ENCODE results near the gene RANBP3. TPM values are rescaled to one million over a fixed set of nuclear protein-coding genes. Genes with fewer than 3 reads are reported as not detected.

Gene RANBP3
- total and polyA plus RNA-seq, 7 experiments from 2014 or later: 7.0 to 104 (median 92.0) TPM

- no peak overlapping the region for H3K4me3 ChIP-seq (ENCODE audit: low read length)
- H3K9me3 Mint-ChIP-seq: no peaks in the 10 kb centered on the region
- H3K27ac Mint-ChIP-seq: peak overlapping the region in 2 of 9 donors; percentile 36 to 52
- intact Hi-C loops (cut with micrococcal nuclease): no loop called here
- DNase-seq: no peak
- no peaks in the 10 kb centered on the region for H3K27me3 ChIP-seq (ENCODE audit: control insufficient read depth in 2 of 2, insufficient read depth in 2 of 2, low read length in 2 of 2)
- H3K4me1 Mint-ChIP-seq: peaks cover 0 to 4% (median 0%) of the 10 kb centered on the region in 7 donors
- no peaks in the 10 kb centered on the region for H3K4me1 ChIP-seq (ENCODE audit: control insufficient read depth in 2 of 2, insufficient read depth in 2 of 2, low read length in 2 of 2)
- H3K27me3 Mint-ChIP-seq: peaks cover 0 to 12% (median 3%) of the 10 kb centered on the region in 5 donors
- peaks cover 0 to 34% (median 0%) of the 10 kb centered on the region in 3 experiments for H3K36me3 ChIP-seq (ENCODE audit: control insufficient read depth in 2 of 3, insufficient read depth in 3 of 3, low read length in 3 of 3)
- no peaks in the 10 kb centered on the region for H3K9me3 ChIP-seq (ENCODE audit: control insufficient read depth in 2 of 3, low read length in 3 of 3)
- H3K4me3 Mint-ChIP-seq: no peak overlapping the region
- POLR2A ChIA-PET: interaction anchor here (1.5 kb wide), 1 partner anchor 10 kb away, joined by 3 read pairs; the partner anchor contains the start of gene NDUFA11
- CTCF ChIA-PET: interaction anchor here (0.6 to 1.1 kb wide), 2 partner anchors 90 to 130 kb away, joined by 4 to 5 read pairs; no protein-coding TSS in a partner anchor
- H3K27ac ChIP-seq (ENCODE audit: low read depth, low read length): no peak overlapping the region
- H3K36me3 Mint-ChIP-seq: no peaks in the 10 kb centered on the region
- no peak for ATAC-seq
Measured at GRCh38 chr19:5893296-5893903, 84.5 kb downstream of the RANBP3 start.

DNA sequence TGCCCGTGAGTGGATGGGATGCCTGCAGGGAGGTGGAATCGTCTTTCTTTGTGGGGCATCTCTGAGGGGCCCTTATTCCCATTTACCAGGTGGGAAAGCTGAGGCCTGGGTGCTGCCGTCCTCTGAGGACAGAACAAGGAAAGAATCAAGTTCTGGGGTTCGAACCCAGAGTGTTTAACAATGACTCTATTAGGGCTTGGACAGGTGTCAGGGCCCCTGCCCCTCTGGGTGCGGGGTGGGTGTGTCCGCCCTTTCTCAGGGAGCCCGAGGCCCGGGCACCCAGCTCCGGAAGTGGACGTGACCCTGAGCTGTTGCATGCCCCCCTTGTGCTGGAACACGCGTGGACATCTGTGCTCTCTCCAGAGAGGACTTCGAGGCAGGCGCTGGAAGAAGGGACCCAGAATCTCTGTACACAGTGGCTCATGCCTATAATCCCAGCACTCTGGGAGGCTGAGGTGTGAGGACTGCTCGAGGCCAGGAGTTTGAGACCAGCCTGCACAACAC is 85.1 kb downstream of the RANBP3 start:
- H3K27ac ChIP-seq (ENCODE audit: low read depth, low read length): no peak overlapping the region
- ATAC-seq (no peak), DNase-seq (no peak)
- H3K4me3 ChIP-seq (ENCODE audit: low read length): no peak overlapping the region
- Mint-ChIP-seq H3K9me3 (no peaks in the 10 kb centered on the region), H3K4me3 (no peak overlapping the region), H3K4me1 (peaks cover 0 to 4% (median 0%) of the 10 kb centered on the region in 7 donors), H3K27ac (peak overlapping the region in 1 of 9 donors; percentile 52), H3K36me3 (no peaks in the 10 kb centered on the region), H3K27me3 (peaks cover 0 to 12% (median 5%) of the 10 kb centered on the region in 5 donors)
- no peaks in the 10 kb centered on the region for H3K9me3 ChIP-seq (ENCODE audit: control insufficient read depth in 2 of 3, low read length in 3 of 3)
- POLR2A ChIA-PET: interaction anchor here (1.5 kb wide), 1 partner anchor 10 kb away, joined by 3 read pairs; the partner anchor contains the start of gene NDUFA11
- H3K4me1 ChIP-seq (ENCODE audit: control insufficient read depth in 2 of 2, insufficient read depth in 2 of 2, low read length in 2 of 2): no peaks in the 10 kb centered on the region
- intact Hi-C loops (cut with micrococcal nuclease): loop anchor here in 1 of 2 donors (1.0 kb wide), 1 partner anchor 89 kb away; no protein-coding TSS in a partner anchor
- no peaks in the 10 kb centered on the region for H3K27me3 ChIP-seq (ENCODE audit: control insufficient read depth in 2 of 2, insufficient read depth in 2 of 2, low read length in 2 of 2)
- CTCF ChIA-PET: interaction anchor here (1.1 kb wide), 1 partner anchor 89 kb away, joined by 5 read pairs; no protein-coding TSS in a partner anchor
- H3K36me3 ChIP-seq (ENCODE audit: control insufficient read depth in 2 of 3, insufficient read depth in 3 of 3, low read length in 3 of 3): peaks cover 0 to 30% (median 0%) of the 10 kb centered on the region in 3 experiments

- Histone ChIP-seq H3K9me3 (ENCODE audit: control insufficient read depth in 2 of 3, low read length in 3 of 3) (no peaks in the 10 kb centered on the region), H3K4me3 (ENCODE audit: low read length) (no peak overlapping the region), H3K27ac (ENCODE audit: low read depth, low read length) (no peak overlapping the region), H3K27me3 (ENCODE audit: control insufficient read depth in 2 of 2, insufficient read depth in 2 of 2, low read length in 2 of 2) (no peaks in the 10 kb centered on the region), H3K36me3 (ENCODE audit: control insufficient read depth in 2 of 3, insufficient read depth in 3 of 3, low read length in 3 of 3) (peaks cover 0 to 27% (median 0%) of the 10 kb centered on the region in 3 experiments), H3K4me1 (ENCODE audit: control insufficient read depth in 2 of 2, insufficient read depth in 2 of 2, low read length in 2 of 2) (no peaks in the 10 kb centered on the region)
- CTCF ChIA-PET: no interaction called here
- Mint-ChIP-seq H3K27ac (peak overlapping the region in 3 of 9 donors; percentile 20 to 43 (median 28)), H3K27me3 (peaks cover 0 to 12% (median 5%) of the 10 kb centered on the region in 5 donors), H3K36me3 (no peaks in the 10 kb centered on the region), H3K4me3 (no peak overlapping the region), H3K9me3 (no peaks in the 10 kb centered on the region), H3K4me1 (peaks cover 0 to 4% (median 0%) of the 10 kb centered on the region in 7 donors)
- DNase-seq (peak in 1 of 9 donors; percentile 38), ATAC-seq (peak; percentile 57)
- POLR2A ChIA-PET: interaction anchor here (1.5 kb wide), 1 partner anchor 11 kb away, joined by 4 read pairs; no protein-coding TSS in a partner anchor
- intact Hi-C loops (cut with micrococcal nuclease): loop anchor here in 1 of 2 donors (1.0 kb wide), 1 partner anchor 88 kb away; no protein-coding TSS in a partner anchor
Measured at GRCh38 chr19:5891938-5892771, 85.8 kb downstream of the RANBP3 start.

GRCh38 chr19:5891572-5891937 is 86.4 kb downstream of the RANBP3 start:
- intact Hi-C loops (cut with micrococcal nuclease): no loop called here
- ChIA-PET CTCF (no interaction called here), POLR2A (interaction anchor here (0.7 to 1.5 kb wide), 2 partner anchors 9 to 11 kb away, joined by 3 to 4 read pairs; no protein-coding TSS in a partner anchor)
- H3K27ac ChIP-seq (ENCODE audit: low read depth, low read length): no peak overlapping the region
- no peak for ATAC-seq
- H3K36me3 ChIP-seq (ENCODE audit: control insufficient read depth in 2 of 3, insufficient read depth in 3 of 3, low read length in 3 of 3): peaks cover 0 to 21% (median 0%) of the 10 kb centered on the region in 3 experiments
- no peak overlapping the region for H3K4me3 Mint-ChIP-seq
- no peaks in the 10 kb centered on the region for H3K9me3 Mint-ChIP-seq
- no peak overlapping the region for H3K4me3 ChIP-seq (ENCODE audit: low read length)
- peak overlapping the region in 2 of 9 donors; percentile 20 to 28 for H3K27ac Mint-ChIP-seq
- H3K27me3 Mint-ChIP-seq: peaks cover 0 to 12% (median 5%) of the 10 kb centered on the region in 5 donors
- no peaks in the 10 kb centered on the region for H3K4me1 ChIP-seq (ENCODE audit: control insufficient read depth in 2 of 2, insufficient read depth in 2 of 2, low read length in 2 of 2)
- no peaks in the 10 kb centered on the region for H3K9me3 ChIP-seq (ENCODE audit: control insufficient read depth in 2 of 3, low read length in 3 of 3)
- no peaks in the 10 kb centered on the region for H3K27me3 ChIP-seq (ENCODE audit: control insufficient read depth in 2 of 2, insufficient read depth in 2 of 2, low read length in 2 of 2)
- H3K4me1 Mint-ChIP-seq: peaks cover 0 to 4% (median 0%) of the 10 kb centered on the region in 7 donors
- no peak for DNase-seq
- no peaks in the 10 kb centered on the region for H3K36me3 Mint-ChIP-seq

DNA sequence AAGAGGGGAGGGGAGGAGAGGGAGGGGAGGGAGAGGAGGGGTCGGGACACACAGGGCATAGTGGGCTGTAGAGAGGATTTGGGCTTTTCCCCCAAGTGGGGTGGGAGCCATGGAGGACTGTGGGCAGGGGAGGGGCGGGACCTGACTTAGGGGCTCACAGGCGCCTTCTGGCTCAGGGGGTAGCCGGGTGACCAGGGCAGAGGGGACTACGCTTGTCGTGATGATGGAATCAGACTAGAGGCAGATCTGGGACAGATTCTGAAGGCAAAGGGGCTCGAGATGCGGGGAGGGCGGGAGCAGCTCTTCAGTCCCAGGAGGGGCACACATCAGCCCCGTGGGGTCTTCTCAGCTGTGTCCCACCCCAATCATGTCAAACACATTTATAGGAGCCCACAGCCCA is 87.8 kb downstream of the RANBP3 start:
- DNase-seq (no peak), ATAC-seq (no peak)
- H3K27ac ChIP-seq (ENCODE audit: low read depth, low read length): no peak overlapping the region

GRCh38 chr19:5889288-5889971 is 88.5 kb downstream of the RANBP3 start:
- no peak overlapping the region for H3K4me3 ChIP-seq (ENCODE audit: low read length)
- ChIA-PET POLR2A (no interaction called here), CTCF (no interaction called here)
- H3K4me3 Mint-ChIP-seq: no peak overlapping the region
- H3K36me3 ChIP-seq (ENCODE audit: control insufficient read depth in 2 of 3, insufficient read depth in 3 of 3, low read length in 3 of 3): no peaks in the 10 kb centered on the region
- no peaks in the 10 kb centered on the region for H3K4me1 ChIP-seq (ENCODE audit: control insufficient read depth in 2 of 2, insufficient read depth in 2 of 2, low read length in 2 of 2)
- H3K27ac ChIP-seq (ENCODE audit: low read depth, low read length): no peak overlapping the region
- H3K9me3 ChIP-seq (ENCODE audit: control insufficient read depth in 2 of 3, low read length in 3 of 3): no peaks in the 10 kb centered on the region
- DNase-seq (no peak), ATAC-seq (no peak)
- peak overlapping the region in 2 of 9 donors; percentile 6 to 51 for H3K27ac Mint-ChIP-seq
- H3K4me1 Mint-ChIP-seq: peaks cover 0 to 4% (median 0%) of the 10 kb centered on the region in 7 donors
- no peaks in the 10 kb centered on the region for H3K27me3 ChIP-seq (ENCODE audit: control insufficient read depth in 2 of 2, insufficient read depth in 2 of 2, low read length in 2 of 2)
- no peaks in the 10 kb centered on the region for H3K36me3 Mint-ChIP-seq
- peaks cover 4 to 17% (median 6%) of the 10 kb centered on the region in 5 donors for H3K27me3 Mint-ChIP-seq
- H3K9me3 Mint-ChIP-seq: no peaks in the 10 kb centered on the region
- intact Hi-C loops (cut with micrococcal nuclease): no loop called here

More for the DNA sequence above, 87.8 kb downstream of the RANBP3 start:
- no peak overlapping the region for H3K4me3 ChIP-seq (ENCODE audit: low read length)
- H3K4me1 ChIP-seq (ENCODE audit: control insufficient read depth in 2 of 2, insufficient read depth in 2 of 2, low read length in 2 of 2): no peaks in the 10 kb centered on the region
- Mint-ChIP-seq H3K27me3 (peaks cover 4 to 17% (median 5%) of the 10 kb centered on the region in 5 donors), H3K27ac (no peak overlapping the region), H3K9me3 (no peaks in the 10 kb centered on the region), H3K4me1 (peaks cover 0 to 4% (median 0%) of the 10 kb centered on the region in 7 donors), H3K4me3 (no peak overlapping the region), H3K36me3 (no peaks in the 10 kb centered on the region)
- peaks cover 0 to 6% (median 0%) of the 10 kb centered on the region in 3 experiments for H3K36me3 ChIP-seq (ENCODE audit: control insufficient read depth in 2 of 3, insufficient read depth in 3 of 3, low read length in 3 of 3)
- H3K27me3 ChIP-seq (ENCODE audit: control insufficient read depth in 2 of 2, insufficient read depth in 2 of 2, low read length in 2 of 2): no peaks in the 10 kb centered on the region
- H3K9me3 ChIP-seq (ENCODE audit: control insufficient read depth in 2 of 3, low read length in 3 of 3): no peaks in the 10 kb centered on the region
- ChIA-PET CTCF (no interaction called here), POLR2A (no interaction called here)
- intact Hi-C loops (cut with micrococcal nuclease): no loop called here

Data from naive thymus-derived CD4-positive, alpha-beta T cell (primary cell).